Measurements from ENCODE around the gene FAM181A. TPM values are rescaled to one million over a fixed set of nuclear protein-coding genes. Genes with fewer than 3 reads are reported as not detected.

The FAM181A gene
- total and polyA plus RNA-seq, 9 of the 15 experiments (the other 6 are each of a cell fraction or from before 2014, with no cell fraction given) = not detected

- TF ChIP-seq BDP1 (IDR thresholded peaks at IDR 0.05; ENCODE audit: insufficient read depth, insufficient read length) = no peak
Measured at GRCh38 chr14:93923626-93924025, 3.5 kb upstream of the FAM181A start (continued).

DNA sequence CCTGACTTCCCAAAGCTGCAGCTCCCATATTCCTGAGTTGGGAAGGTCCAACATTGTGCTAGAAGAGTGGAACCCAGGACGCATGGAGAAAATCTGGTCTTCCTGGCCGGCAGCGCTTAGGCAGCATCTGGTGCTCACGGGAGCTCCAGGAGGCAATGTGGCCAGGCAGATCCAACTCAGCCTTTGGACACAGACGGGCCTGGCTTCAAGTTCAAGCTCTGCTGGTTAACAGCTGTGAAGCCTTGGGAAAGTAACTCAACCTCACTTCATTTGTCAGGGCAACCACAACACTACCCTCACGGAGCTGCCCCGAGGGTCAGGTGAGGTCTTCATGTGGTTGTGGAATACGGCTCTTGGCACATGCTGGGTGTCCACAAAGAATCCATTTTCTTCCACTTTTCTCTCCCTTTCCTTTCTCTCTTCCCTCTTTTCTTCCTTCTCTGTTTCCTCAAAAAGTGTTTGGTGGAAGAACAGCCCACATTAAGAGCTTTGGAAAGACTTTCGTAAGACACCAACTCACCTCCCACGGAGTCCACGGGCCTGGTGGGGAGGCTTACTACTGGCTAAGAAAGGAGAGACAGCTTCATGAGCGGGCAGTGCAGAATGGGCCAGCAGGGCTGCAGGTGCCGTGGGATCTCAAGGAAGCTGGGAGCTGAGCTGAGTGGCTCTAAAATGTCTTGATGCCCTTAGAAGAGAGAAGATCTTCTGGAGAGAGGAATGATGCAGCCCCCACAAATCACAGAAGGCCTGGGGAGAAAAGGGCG lies 2.4 kb upstream of the FAM181A start:
- intact Hi-C loops (cut with micrococcal nuclease) = loop anchor here (10.0 kb wide), 1 partner anchor 1080 kb away; no protein-coding TSS in a partner anchor
- in situ Hi-C loops (cut with MboI) = no loop called here
- no TSS peak for BruUV-seq (replicated peaks)
- no peaks in the 10 kb centered on the region for H3K4me1 ChIP-seq (replicated peaks in 1 of 2; ENCODE audit: control insufficient read depth in 2 of 2, insufficient read depth in 2 of 2, low read length in 2 of 2)
- no peak for ATAC-seq
- WGBS (ENCODE audit: insufficient coverage, low coverage, missing lambda C conversion rate) = 0% methylated on average over 9 of the region's 14 CpGs
- no peak overlapping the region for H3K27ac ChIP-seq (ENCODE audit: extremely low read depth, low read depth, low read length)
- H3K9me1 ChIP-seq (ENCODE audit: control insufficient read depth, insufficient read depth, low read length) = no peaks in the 10 kb centered on the region
- H3K36me3 ChIP-seq (ENCODE audit: control insufficient read depth, insufficient read depth, low read length) = no peaks in the 10 kb centered on the region
- H2AFZ ChIP-seq (ENCODE audit: low read depth, low read length) = no peak overlapping the region
- ChIA-PET CTCF (ENCODE audit: low intra/inter-chr PET ratio) (no interaction called here), POLR2A (interaction anchor here (1.2 kb wide), 1 partner anchor 29 kb away, joined by 4 read pairs; no protein-coding TSS in a partner anchor)
- no peaks in the 10 kb centered on the region for H4K20me1 ChIP-seq (replicated peaks; ENCODE audit: control insufficient read depth, insufficient read depth, low read length)
- H3K27me3 ChIP-seq (ENCODE audit: control insufficient read depth in 2 of 2, insufficient read depth in 2 of 2, low read length in 2 of 2) = peaks cover 0 to 31% of the 10 kb centered on the region in 2 experiments; a peak in 3 of 5 replicates
- no peak overlapping the region for H3K9ac ChIP-seq (ENCODE audit: insufficient read depth in 1 of 2, low read depth in 2 of 2, low read length in 2 of 2)
- no peak overlapping the region for H3K4me2 ChIP-seq (ENCODE audit: insufficient read depth, low read length)
- no peak for DNase-seq (ENCODE audit: extremely low read depth in 1 of 4, low spot score in 3 of 4)
- no peaks in the 10 kb centered on the region for H3K9me3 ChIP-seq (replicated peaks; ENCODE audit: control insufficient read depth, insufficient read depth, low read depth, low read length)
- H3K4me3 ChIP-seq = no peak overlapping the region
- H3K79me2 ChIP-seq (ENCODE audit: control insufficient read depth, insufficient read depth, low read length) = no peaks in the 10 kb centered on the region
- FAIRE-seq = no peak
- TF ChIP-seq MTA3 (IDR thresholded peaks at IDR 0.05; ENCODE audit: borderline replicate concordance) (no peak), ZNF146 (CRISPR knock-in tag; IDR thresholded peaks at IDR 0.05; ENCODE audit: unreplicated experiment) (no peak), NR1H2 (CRISPR knock-in tag; IDR thresholded peaks at IDR 0.05) (no peak), GATAD2B (IDR thresholded peaks at IDR 0.05; ENCODE audit: borderline replicate concordance) (no peak), SMARCC2 (IDR thresholded peaks at IDR 0.05; ENCODE audit: low read depth) (no peak), CAMTA2 (CRISPR knock-in tag; conservative IDR thresholded peaks at IDR 0.05) (no peak), ZNF586 (CRISPR knock-in tag; conservative IDR thresholded peaks at IDR 0.05) (no peak), PTBP1 (IDR thresholded peaks at IDR 0.05; ENCODE audit: low read depth, low read length) (no peak), OTX1 (CRISPR knock-in tag; IDR thresholded peaks at IDR 0.05) (no peak), FOXP1 (CRISPR knock-in tag; IDR thresholded peaks at IDR 0.05) (no peak), HNRNPLL (IDR thresholded peaks at IDR 0.05; ENCODE audit: low read depth, low read length, poor library complexity, severe bottlenecking) (no peak), RAD21 (CRISPR knock-in tag; conservative IDR thresholded peaks at IDR 0.05 in 1 of 2, IDR thresholded peaks at IDR 0.05 in 1 of 2) (no peak), HBP1 (CRISPR knock-in tag; IDR thresholded peaks at IDR 0.05) (no peak), TBL1XR1 (IDR thresholded peaks at IDR 0.05; ENCODE audit: low read length in 2 of 2) (no peak), RBM22 (IDR thresholded peaks at IDR 0.05; ENCODE audit: low read depth, low read length, poor library complexity, severe bottlenecking) (no peak), SREBF1 (IDR thresholded peaks at IDR 0.05; ENCODE audit: borderline replicate concordance, low read depth, low read length) (no peak)
- TF ChIP-seq, protein P1, sequence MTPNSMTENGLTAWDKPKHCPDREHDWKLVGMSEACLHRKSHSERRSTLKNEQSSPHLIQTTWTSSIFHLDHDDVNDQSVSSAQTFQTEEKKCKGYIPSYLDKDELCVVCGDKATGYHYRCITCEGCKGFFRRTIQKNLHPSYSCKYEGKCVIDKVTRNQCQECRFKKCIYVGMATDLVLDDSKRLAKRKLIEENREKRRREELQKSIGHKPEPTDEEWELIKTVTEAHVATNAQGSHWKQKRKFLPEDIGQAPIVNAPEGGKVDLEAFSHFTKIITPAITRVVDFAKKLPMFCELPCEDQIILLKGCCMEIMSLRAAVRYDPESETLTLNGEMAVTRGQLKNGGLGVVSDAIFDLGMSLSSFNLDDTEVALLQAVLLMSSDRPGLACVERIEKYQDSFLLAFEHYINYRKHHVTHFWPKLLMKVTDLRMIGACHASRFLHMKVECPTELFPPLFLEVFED (CRISPR knock-in tag; conservative IDR thresholded peaks at IDR 0.05) = no peak
- TF ChIP-seq, protein P2, sequence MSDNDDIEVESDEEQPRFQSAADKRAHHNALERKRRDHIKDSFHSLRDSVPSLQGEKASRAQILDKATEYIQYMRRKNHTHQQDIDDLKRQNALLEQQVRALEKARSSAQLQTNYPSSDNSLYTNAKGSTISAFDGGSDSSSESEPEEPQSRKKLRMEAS (CRISPR knock-in tag; IDR thresholded peaks at IDR 0.05) = no peak
